Calu3 (cell line): Measurements from ENCODE around the gene IRAK2. TPM values are rescaled to one million over a fixed set of nuclear protein-coding genes. Genes with fewer than 3 reads are reported as not detected.

ENCODE experiments used
- BruUV-seq: library from RNA; stranded (reverse); fragments of 400-500 nt; replicated peaks from 2 replicates; lab custom pipeline; 2021; lab: Mats Ljungman, UMichigan
- CTCF ChIA-PET: fragments of 300-600 bp; sonication (Branson Sonifier 250); formaldehyde crosslinking; loops from one replicate; lab custom pipeline; 2022; ENCODE audit warnings: antibody characterized with exemption; lab: Charles Lee
- DNase-seq: peaks from one replicate; pipeline ENCODE4 v3.0.0; 2022
- H3K27ac Mint-ChIP-seq: one replicate; pipeline ENCODE4 v1.8.0; 2022; ENCODE audit warnings: mixed read lengths; ENCODE audit not compliant: unreplicated experiment
- H3K27me3 Mint-ChIP-seq: one replicate; pipeline ENCODE4 v1.8.0; 2022; ENCODE audit warnings: mixed read lengths; ENCODE audit not compliant: unreplicated experiment
- H3K36me3 Mint-ChIP-seq: one replicate; pipeline ENCODE4 v1.8.0; 2022; ENCODE audit warnings: mild to moderate bottlenecking, moderate library complexity, mixed read lengths; ENCODE audit not compliant: insufficient read depth, unreplicated experiment
- H3K4me1 Mint-ChIP-seq: one replicate; pipeline ENCODE4 v1.8.0; 2022; ENCODE audit warnings: mild to moderate bottlenecking, low read depth, mixed read lengths; ENCODE audit not compliant: unreplicated experiment
- H3K4me3 Mint-ChIP-seq: one replicate; pipeline ENCODE4 v1.8.0; 2022; ENCODE audit warnings: mild to moderate bottlenecking, low read depth, moderate library complexity, mixed read lengths; ENCODE audit not compliant: unreplicated experiment
- H3K9me3 Mint-ChIP-seq: one replicate; pipeline ENCODE4 v1.8.0; 2022; ENCODE audit warnings: low read depth, mixed read lengths; ENCODE audit not compliant: unreplicated experiment
- intact Hi-C: fragments of 100-400 bp; cut with micrococcal nuclease; formaldehyde crosslinking; loops from one replicate; pipeline ENCODE4 v1.10.0; 2022; ENCODE audit not compliant: unreplicated experiment
- total RNA-seq: library from RNA; stranded (reverse); gene quantifications from 2 replicates; pipeline ENCODE4 v1.2.3, GENCODE V29; 2022
- TF ChIP-seq, protein P1 (sequence below): fragments of 200-600 bp; IDR thresholded peaks from one replicate; pipeline ENCODE4 v1.8.0; 2022; ENCODE audit warnings: antibody characterized with exemption; ENCODE audit not compliant: unreplicated experiment

IRAK2 gene
- total RNA-seq, 1 experiment from 2014 or later, result 31.6 TPM

DNA sequence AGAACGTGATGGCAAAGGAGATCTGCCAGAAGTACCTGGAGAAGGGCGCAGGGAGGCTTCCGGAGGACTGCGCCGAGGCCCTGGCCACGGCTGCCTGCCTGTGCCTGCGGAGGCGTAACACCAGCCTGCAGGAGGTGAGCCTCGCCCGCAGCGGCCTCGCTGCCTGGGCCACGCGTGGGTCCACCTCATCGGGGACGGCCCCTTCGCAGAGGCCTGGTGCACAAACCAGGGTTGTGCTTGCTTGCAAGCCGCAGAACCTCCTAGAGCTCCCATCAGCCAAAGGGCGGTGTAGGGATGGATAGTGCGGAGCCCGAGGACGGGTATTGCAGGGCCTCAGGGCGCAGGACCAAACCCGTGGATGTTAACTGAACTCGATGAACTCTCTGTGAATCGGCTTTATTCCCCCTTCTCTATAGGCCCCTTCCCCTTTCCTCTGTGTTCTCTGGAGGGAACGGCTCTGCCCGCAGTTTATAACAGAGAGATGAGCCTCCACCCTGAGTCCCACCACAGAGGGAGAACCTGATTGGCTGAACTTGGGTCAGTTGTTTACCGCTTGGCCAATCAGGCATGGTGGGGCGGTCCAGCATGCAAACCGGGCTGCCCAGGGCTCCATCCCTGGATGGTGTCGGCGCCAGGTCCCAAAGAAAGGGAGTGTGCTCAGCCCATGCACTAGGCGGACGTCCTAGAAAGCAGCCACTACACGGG is 70.0 kb downstream of the IRAK2 start:
- no peaks in the 10 kb centered on the region for H3K4me1 Mint-ChIP-seq
- CTCF ChIA-PET, result no interaction called here
- intact Hi-C loops, result no loop called here
- no peak overlapping the region for H3K27ac Mint-ChIP-seq
- H3K9me3 Mint-ChIP-seq, result no peaks in the 10 kb centered on the region
- no peak for DNase-seq
- no peaks in the 10 kb centered on the region for H3K27me3 Mint-ChIP-seq
- no TSS peak for BruUV-seq
- TF ChIP-seq, protein P1, sequence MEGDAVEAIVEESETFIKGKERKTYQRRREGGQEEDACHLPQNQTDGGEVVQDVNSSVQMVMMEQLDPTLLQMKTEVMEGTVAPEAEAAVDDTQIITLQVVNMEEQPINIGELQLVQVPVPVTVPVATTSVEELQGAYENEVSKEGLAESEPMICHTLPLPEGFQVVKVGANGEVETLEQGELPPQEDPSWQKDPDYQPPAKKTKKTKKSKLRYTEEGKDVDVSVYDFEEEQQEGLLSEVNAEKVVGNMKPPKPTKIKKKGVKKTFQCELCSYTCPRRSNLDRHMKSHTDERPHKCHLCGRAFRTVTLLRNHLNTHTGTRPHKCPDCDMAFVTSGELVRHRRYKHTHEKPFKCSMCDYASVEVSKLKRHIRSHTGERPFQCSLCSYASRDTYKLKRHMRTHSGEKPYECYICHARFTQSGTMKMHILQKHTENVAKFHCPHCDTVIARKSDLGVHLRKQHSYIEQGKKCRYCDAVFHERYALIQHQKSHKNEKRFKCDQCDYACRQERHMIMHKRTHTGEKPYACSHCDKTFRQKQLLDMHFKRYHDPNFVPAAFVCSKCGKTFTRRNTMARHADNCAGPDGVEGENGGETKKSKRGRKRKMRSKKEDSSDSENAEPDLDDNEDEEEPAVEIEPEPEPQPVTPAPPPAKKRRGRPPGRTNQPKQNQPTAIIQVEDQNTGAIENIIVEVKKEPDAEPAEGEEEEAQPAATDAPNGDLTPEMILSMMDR, result no peak
- H3K4me3 Mint-ChIP-seq, result no peak overlapping the region
- peaks cover 49% of the 10 kb centered on the region for H3K36me3 Mint-ChIP-seq

DNA sequence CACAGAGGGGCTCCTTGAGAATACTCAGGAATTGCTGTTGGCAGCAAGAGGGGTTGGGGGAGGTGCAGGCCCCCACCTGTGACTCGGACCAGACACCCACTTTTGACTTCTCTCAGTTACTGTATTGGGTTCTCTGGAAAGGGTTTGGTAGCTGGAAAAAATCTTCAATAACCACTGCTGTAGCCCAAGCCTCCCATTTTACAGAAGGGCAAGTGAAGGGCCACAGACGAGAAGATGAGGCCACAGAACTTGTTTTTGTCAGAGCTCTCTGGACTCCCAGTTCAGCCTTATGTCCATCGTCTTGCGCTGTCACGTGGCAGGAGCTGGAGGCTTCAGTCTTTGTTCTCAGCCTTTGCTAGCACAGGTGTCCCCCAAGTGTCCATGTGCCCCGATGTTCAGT is 70.8 kb downstream of the IRAK2 start:
- H3K27me3 Mint-ChIP-seq, result no peaks in the 10 kb centered on the region
- CTCF ChIA-PET, result interaction anchor here (0.7 kb wide), 1 partner anchor 313 kb away, joined by 5 read pairs; no protein-coding TSS in a partner anchor
- peak overlapping the region; percentile 6 for H3K27ac Mint-ChIP-seq
- no peaks in the 10 kb centered on the region for H3K4me1 Mint-ChIP-seq
- H3K36me3 Mint-ChIP-seq, result peaks cover 53% of the 10 kb centered on the region
- no peak overlapping the region for H3K4me3 Mint-ChIP-seq
- TF ChIP-seq, protein P1, result no peak
- no peak for DNase-seq
- intact Hi-C loops, result no loop called here
- no peaks in the 10 kb centered on the region for H3K9me3 Mint-ChIP-seq
- BruUV-seq, result no TSS peak

DNA sequence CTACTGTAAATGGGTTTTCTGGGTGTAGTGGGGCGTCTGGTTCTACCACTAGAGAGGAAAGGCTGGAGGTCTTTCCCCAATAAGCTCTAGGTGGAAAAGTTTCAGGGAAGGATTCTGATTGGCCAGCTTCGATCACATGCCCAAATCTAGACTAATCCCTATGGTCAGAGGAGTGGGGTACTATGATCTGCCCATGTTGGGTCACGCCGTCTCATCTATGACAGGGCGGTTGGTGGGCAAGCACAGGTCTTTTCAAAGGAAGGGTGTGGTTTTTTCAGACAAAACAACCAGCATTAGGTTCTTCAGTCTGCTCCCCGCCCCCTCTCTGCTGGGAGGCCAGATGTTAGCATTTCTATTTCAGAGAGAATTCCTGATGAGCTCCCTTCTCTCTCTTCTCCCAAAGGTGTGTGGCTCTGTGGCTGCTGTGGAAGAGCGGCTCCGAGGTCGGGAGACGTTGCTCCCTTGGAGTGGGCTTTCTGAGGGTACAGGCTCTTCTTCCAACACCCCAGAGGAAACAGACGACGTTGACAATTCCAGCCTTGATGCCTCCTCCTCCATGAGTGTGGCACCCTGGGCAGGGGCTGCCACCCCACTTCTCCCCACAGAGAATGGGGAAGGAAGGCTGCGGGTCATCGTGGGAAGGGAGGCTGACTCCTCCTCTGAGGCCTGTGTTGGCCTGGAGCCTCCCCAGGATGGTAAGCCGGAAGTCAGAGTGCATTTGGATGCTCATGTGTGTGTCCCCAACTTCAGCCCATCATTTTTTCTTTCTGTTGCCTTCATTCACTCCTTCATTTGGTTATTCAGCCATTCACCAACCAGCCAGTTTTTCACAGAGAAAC is 73.8 kb downstream of the IRAK2 start:
- no TSS peak for BruUV-seq
- H3K27me3 Mint-ChIP-seq, result no peaks in the 10 kb centered on the region
- intact Hi-C loops, result no loop called here
- DNase-seq, result no peak
- no peaks in the 10 kb centered on the region for H3K9me3 Mint-ChIP-seq
- TF ChIP-seq, protein P1, result no peak
- peak overlapping the region; percentile 49 for H3K27ac Mint-ChIP-seq
- CTCF ChIA-PET, result no interaction called here
- no peaks in the 10 kb centered on the region for H3K4me1 Mint-ChIP-seq
- peaks cover 65% of the 10 kb centered on the region for H3K36me3 Mint-ChIP-seq
- no peak overlapping the region for H3K4me3 Mint-ChIP-seq

DNA sequence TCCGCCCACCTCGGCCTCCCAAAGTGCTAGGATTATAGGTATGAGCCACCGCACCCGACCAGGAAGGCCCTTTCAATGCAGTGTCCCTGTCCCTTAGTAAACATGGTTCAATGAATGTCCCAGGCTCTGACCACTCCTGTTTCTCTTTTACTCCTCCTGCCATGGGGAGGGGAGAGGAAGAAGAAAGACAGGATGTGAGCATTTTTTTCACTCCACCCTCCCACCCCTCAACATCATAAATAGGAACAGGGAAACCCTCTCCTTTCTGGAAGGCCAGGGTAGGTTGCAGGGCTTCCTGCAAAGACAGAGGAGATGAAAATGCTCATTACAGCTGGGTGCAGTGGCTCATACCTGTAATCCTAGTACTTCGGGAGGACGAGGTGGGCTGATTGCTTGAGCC is 76.1 kb downstream of the IRAK2 start:
- no peaks in the 10 kb centered on the region for H3K27me3 Mint-ChIP-seq
- H3K4me1 Mint-ChIP-seq, result no peaks in the 10 kb centered on the region
- no TSS peak for BruUV-seq
- TF ChIP-seq, protein P1, result no peak
- intact Hi-C loops, result no loop called here
- no peaks in the 10 kb centered on the region for H3K9me3 Mint-ChIP-seq
- peaks cover 75% of the 10 kb centered on the region for H3K36me3 Mint-ChIP-seq
- no peak for DNase-seq
- CTCF ChIA-PET, result no interaction called here
- no peak overlapping the region for H3K27ac Mint-ChIP-seq
- no peak overlapping the region for H3K4me3 Mint-ChIP-seq
